ENCODE results near the gene MT1F. TPM values are rescaled to one million over a fixed set of nuclear protein-coding genes. Genes with fewer than 3 reads are reported as not detected.
A peak's percentile ranks its signal among the peaks of the same experiment; 100 is the strongest.

Gene MT1F
- total and polyA plus RNA-seq, 2 of the 4 experiments (the other 2 are of a cell fraction): 0.56 TPM; not detected in 1

DNA sequence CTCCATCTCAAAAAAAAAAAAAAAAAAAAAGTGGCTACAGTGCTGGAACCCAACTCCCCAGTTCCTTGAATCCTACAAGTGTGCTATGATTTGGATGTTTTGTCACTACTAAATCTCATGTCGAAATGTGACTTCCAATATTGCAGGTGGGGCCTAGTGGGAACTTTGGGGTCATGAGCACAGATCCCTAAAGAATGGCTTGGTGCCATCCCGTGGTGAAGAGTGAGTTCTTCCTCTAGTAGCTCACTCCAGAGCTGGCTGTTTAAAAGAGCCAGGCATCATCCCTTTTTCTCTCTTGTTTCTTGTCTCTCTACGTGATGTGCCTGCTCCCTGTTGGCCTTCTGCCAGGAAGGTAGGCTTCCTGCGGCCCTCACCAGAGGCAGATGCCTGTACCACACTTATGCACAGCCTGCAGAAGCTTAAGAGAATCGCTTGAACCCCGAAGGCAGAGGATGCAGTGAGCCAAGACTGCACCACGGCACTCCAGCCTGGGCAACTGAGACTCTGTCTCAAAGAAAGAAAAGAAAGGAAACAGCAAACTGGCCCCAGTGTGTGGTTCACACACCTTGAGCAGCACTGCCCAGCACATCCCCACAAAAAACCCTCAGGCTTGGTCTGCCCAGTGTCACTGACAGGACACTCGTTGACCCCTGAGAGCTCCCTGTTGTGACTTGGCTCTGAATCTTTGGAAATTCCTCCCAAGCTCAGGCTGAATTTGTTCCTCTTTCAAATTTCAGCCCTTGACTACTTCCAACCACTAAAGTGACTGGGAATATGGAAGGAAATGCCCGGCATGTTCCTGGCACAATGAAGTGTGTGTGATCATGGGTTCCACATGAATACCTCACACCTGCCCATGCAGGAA lies 29.0 kb upstream of the MT1F start:
- H3K4me2 ChIP-seq (ENCODE audit: low read depth, low read length): no peak overlapping the region
- H4K8ac ChIP-seq (ENCODE audit: low read depth in 2 of 2, low read length in 2 of 2): no peak overlapping the region
- H3K79me1 ChIP-seq (ENCODE audit: low read depth in 1 of 2, low read length in 2 of 2): peaks cover 3 to 13% of the 10 kb centered on the region in 2 experiments; a peak in 3 of 4 replicates
- ChIA-PET CTCF (no interaction called here), POLR2A (ENCODE audit: unreplicated experiment) (no interaction called here)
- in situ Hi-C loops (cut with MboI; ENCODE audit: low sequenced_read_pairs) (no loop called here), intact Hi-C loops (cut with micrococcal nuclease) (loop anchor here (5.0 kb wide), 1 partner anchor 54 kb away; the partner anchor contains the start of gene MT1X), dilution Hi-C loops (cut with HindIII; ENCODE audit: low sequenced_read_pairs, unreplicated experiment) (no loop called here)
- H3K18ac ChIP-seq (ENCODE audit: low read depth, low read length): no peak overlapping the region
- no TSS peak for BruUV-seq (replicated peaks)
- peaks cover 17% of the 10 kb centered on the region for H3K4me1 ChIP-seq (ENCODE audit: control insufficient read depth, insufficient read depth, low read length)
- no peak overlapping the region for H2AK5ac ChIP-seq (ENCODE audit: low read depth, low read length)
- DNase-seq: no peak
- H3K9me1 ChIP-seq (ENCODE audit: insufficient read depth, low read length): peaks cover 4% of the 10 kb centered on the region; the same call in 1 of the 2 replicates
- no peak overlapping the region for H4K5ac ChIP-seq (ENCODE audit: low read depth, low read length)
- 76% methylated on average over 3 of the region's 9 CpGs; no CpG with 5 or more reads in 1 of the 2 experiments for WGBS, 2 experiments (ENCODE audit: extremely low coverage in 2 of 2, insufficient read length in 1 of 2)
- H3K9ac ChIP-seq (ENCODE audit: low read depth, low read length): no peak overlapping the region
- no peak overlapping the region for H3K4me3 ChIP-seq (ENCODE audit: insufficient read depth, low read depth, low read length)
- no peaks in the 10 kb centered on the region for H3K9me3 ChIP-seq (ENCODE audit: control insufficient read depth, insufficient read depth, low read length)
- no peak for ATAC-seq (ENCODE audit: low read depth)
- H3K4ac ChIP-seq (ENCODE audit: low read depth, low read length): no peak overlapping the region; the same call in 1 of the 2 replicates
- no peaks in the 10 kb centered on the region for H3K36me3 ChIP-seq (ENCODE audit: control insufficient read depth, insufficient read depth, low read length)
- no peaks in the 10 kb centered on the region for H4K20me1 ChIP-seq (ENCODE audit: insufficient read depth, low read length)
- no peak overlapping the region for H3K14ac ChIP-seq (replicated peaks; ENCODE audit: low read depth, low read length)
- no peak overlapping the region for H2BK20ac ChIP-seq (ENCODE audit: low read depth, low read length)
- H2AK9ac ChIP-seq (replicated peaks; ENCODE audit: low read depth, low read length, poor library complexity): no peak overlapping the region
- H2AFZ ChIP-seq (replicated peaks; ENCODE audit: low read length, poor library complexity): peak overlapping the region; percentile 33
- H3K23ac ChIP-seq (ENCODE audit: low read depth, low read length): no peak overlapping the region
- 0 out of 3 replicates have a peak overlapping the region, but pooled peaks have one; percentile 60 for H2BK15ac ChIP-seq (ENCODE audit: low read depth, low read length)
- H2BK5ac ChIP-seq (ENCODE audit: low read depth, low read length, poor library complexity, severe bottlenecking): no peak overlapping the region
- peaks cover 27% of the 10 kb centered on the region for H3K27me3 ChIP-seq (ENCODE audit: control insufficient read depth, insufficient read depth, low read length)
- H3K56ac ChIP-seq (ENCODE audit: extremely low read depth, insufficient read depth, low read length): no peak overlapping the region
- no peak overlapping the region for H4K91ac ChIP-seq (ENCODE audit: insufficient read depth, low read depth, low read length)
- no peak overlapping the region for H2BK120ac ChIP-seq (ENCODE audit: low read depth, low read length)
- H3K27ac ChIP-seq (ENCODE audit: insufficient read depth, low read length): no peak overlapping the region
- TF ChIP-seq CHD1 (IDR thresholded peaks at IDR 0.05; ENCODE audit: low read depth, low read length): no peak
- TF ChIP-seq RAD21 (IDR thresholded peaks at IDR 0.05; ENCODE audit: low read length): no peak
- TF ChIP-seq, protein P1, sequence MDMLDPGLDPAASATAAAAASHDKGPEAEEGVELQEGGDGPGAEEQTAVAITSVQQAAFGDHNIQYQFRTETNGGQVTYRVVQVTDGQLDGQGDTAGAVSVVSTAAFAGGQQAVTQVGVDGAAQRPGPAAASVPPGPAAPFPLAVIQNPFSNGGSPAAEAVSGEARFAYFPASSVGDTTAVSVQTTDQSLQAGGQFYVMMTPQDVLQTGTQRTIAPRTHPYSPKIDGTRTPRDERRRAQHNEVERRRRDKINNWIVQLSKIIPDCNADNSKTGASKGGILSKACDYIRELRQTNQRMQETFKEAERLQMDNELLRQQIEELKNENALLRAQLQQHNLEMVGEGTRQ (IDR thresholded peaks at IDR 0.05; ENCODE audit: low read depth, low read length): no peak
- no peak for TF ChIP-seq MAZ (IDR thresholded peaks at IDR 0.05; ENCODE audit: borderline replicate concordance, low read depth, low read length)
- no peak for TF ChIP-seq NFE2L2 (IDR thresholded peaks at IDR 0.05; ENCODE audit: low read depth, low read length)
- TF ChIP-seq FOS (IDR thresholded peaks at IDR 0.05; ENCODE audit: low read depth, low read length): no peak
- no peak for TF ChIP-seq MXI1 (IDR thresholded peaks at IDR 0.05; ENCODE audit: borderline replicate concordance, low read depth, low read length)
- TF ChIP-seq CEBPB (IDR thresholded peaks at IDR 0.05; ENCODE audit: low read depth, low read length): no peak
- TF ChIP-seq, protein P2, sequence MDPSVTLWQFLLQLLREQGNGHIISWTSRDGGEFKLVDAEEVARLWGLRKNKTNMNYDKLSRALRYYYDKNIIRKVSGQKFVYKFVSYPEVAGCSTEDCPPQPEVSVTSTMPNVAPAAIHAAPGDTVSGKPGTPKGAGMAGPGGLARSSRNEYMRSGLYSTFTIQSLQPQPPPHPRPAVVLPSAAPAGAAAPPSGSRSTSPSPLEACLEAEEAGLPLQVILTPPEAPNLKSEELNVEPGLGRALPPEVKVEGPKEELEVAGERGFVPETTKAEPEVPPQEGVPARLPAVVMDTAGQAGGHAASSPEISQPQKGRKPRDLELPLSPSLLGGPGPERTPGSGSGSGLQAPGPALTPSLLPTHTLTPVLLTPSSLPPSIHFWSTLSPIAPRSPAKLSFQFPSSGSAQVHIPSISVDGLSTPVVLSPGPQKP (IDR thresholded peaks at IDR 0.05; ENCODE audit: borderline replicate concordance, low read depth, low read length): no peak
- TF ChIP-seq, protein P3, sequence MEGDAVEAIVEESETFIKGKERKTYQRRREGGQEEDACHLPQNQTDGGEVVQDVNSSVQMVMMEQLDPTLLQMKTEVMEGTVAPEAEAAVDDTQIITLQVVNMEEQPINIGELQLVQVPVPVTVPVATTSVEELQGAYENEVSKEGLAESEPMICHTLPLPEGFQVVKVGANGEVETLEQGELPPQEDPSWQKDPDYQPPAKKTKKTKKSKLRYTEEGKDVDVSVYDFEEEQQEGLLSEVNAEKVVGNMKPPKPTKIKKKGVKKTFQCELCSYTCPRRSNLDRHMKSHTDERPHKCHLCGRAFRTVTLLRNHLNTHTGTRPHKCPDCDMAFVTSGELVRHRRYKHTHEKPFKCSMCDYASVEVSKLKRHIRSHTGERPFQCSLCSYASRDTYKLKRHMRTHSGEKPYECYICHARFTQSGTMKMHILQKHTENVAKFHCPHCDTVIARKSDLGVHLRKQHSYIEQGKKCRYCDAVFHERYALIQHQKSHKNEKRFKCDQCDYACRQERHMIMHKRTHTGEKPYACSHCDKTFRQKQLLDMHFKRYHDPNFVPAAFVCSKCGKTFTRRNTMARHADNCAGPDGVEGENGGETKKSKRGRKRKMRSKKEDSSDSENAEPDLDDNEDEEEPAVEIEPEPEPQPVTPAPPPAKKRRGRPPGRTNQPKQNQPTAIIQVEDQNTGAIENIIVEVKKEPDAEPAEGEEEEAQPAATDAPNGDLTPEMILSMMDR (conservative IDR thresholded peaks at IDR 0.05; ENCODE audit: low read depth, low read length): no peak
- no peak for TF ChIP-seq RFX5 (IDR thresholded peaks at IDR 0.05; ENCODE audit: low read depth, low read length)
- TF ChIP-seq RCOR1 (IDR thresholded peaks at IDR 0.05; ENCODE audit: insufficient replicate concordance, low read length): no peak
- TF ChIP-seq BHLHE40 (IDR thresholded peaks at IDR 0.05; ENCODE audit: low read depth, low read length): no peak
- no peak for TF ChIP-seq MAFK (IDR thresholded peaks at IDR 0.05; ENCODE audit: low read depth, low read length)
- no peak for TF ChIP-seq POLR2A (IDR thresholded peaks at IDR 0.05; ENCODE audit: low read depth, low read length)
